Measurements from ENCODE around the gene TMEM163. TPM values are rescaled to one million over a fixed set of nuclear protein-coding genes. Genes with fewer than 3 reads are reported as not detected.

TMEM163 gene
- polyA plus RNA-seq, 1 donor from 2014 or later = 3.5 TPM

DNA sequence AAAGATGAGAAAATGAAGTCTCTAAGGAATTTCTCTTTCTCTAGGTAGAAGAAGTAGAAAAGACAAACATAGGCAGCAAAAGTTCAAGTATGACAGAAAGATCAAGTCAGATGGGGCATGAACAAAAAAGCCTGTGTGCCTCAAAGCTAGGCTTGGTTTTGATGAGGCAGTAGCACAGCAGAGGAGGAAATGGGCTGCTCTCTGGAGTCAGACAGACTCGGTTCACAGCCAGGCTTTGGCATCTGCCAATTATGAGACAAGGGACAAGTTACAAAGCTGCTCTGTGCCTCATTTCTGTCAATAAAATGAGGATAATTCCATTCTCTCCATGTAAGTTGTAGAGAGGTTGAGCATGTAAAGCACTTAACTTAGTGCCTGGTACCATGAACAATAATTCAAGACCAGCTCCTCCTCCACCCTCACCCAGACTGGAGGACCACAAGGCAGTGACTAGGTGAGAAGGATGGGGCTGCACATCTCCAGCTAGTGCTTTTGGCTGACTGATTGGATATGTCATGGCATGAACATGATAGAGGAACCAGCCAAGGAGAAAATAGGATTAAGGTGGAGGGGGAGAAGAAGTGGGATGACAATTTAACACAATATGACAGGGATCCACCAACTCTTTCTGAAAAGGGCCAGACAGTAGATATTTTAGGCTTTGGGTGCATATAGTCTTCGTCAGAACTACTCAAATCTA, 84.6 kb downstream of the TMEM163 start:
- Histone ChIP-seq H2AFZ (ENCODE audit: low read depth, low read length) (no peak overlapping the region), H3K79me2 (replicated peaks; ENCODE audit: insufficient read depth, low read length) (no peaks in the 10 kb centered on the region), H3K27ac (ENCODE audit: low read length) (no peak overlapping the region), H3K27me3 (ENCODE audit: insufficient read depth, low read depth, low read length) (no peaks in the 10 kb centered on the region), H3K36me3 (ENCODE audit: insufficient read depth, low read length) (no peaks in the 10 kb centered on the region), H3K4me2 (ENCODE audit: low read length) (no peak overlapping the region), H3K4me3 (ENCODE audit: low read length) (no peak overlapping the region), H3F3A (ENCODE audit: insufficient read depth, low read length, poor library complexity, severe bottlenecking) (no peaks in the 10 kb centered on the region), H4K20me1 (ENCODE audit: insufficient read depth) (no peaks in the 10 kb centered on the region), H3K9me3 (ENCODE audit: low read length) (no peaks in the 10 kb centered on the region), H3K9ac (ENCODE audit: low read length) (no peak overlapping the region), H3K9me2 (ENCODE audit: insufficient read depth, low read length) (no peaks in the 10 kb centered on the region)
- no peak for TF ChIP-seq SMC3 (conservative IDR thresholded peaks at IDR 0.05; ENCODE audit: poor library complexity)
- TF ChIP-seq, protein P1, sequence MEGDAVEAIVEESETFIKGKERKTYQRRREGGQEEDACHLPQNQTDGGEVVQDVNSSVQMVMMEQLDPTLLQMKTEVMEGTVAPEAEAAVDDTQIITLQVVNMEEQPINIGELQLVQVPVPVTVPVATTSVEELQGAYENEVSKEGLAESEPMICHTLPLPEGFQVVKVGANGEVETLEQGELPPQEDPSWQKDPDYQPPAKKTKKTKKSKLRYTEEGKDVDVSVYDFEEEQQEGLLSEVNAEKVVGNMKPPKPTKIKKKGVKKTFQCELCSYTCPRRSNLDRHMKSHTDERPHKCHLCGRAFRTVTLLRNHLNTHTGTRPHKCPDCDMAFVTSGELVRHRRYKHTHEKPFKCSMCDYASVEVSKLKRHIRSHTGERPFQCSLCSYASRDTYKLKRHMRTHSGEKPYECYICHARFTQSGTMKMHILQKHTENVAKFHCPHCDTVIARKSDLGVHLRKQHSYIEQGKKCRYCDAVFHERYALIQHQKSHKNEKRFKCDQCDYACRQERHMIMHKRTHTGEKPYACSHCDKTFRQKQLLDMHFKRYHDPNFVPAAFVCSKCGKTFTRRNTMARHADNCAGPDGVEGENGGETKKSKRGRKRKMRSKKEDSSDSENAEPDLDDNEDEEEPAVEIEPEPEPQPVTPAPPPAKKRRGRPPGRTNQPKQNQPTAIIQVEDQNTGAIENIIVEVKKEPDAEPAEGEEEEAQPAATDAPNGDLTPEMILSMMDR (IDR thresholded peaks at IDR 0.05; ENCODE audit: poor library complexity, severe bottlenecking) = no peak
- TF ChIP-seq EP300 (conservative IDR thresholded peaks at IDR 0.05; ENCODE audit: poor library complexity, severe bottlenecking) = no peak
- no peak for TF ChIP-seq TAF1 (IDR thresholded peaks at IDR 0.05; ENCODE audit: low read depth)
- TF ChIP-seq REST (IDR thresholded peaks at IDR 0.05; ENCODE audit: borderline replicate concordance) = no peak
- TF ChIP-seq EZH2 (IDR thresholded peaks at IDR 0.05; ENCODE audit: borderline replicate concordance, insufficient read depth, low read length, poor library complexity, severe bottlenecking) = no peak
- TF ChIP-seq MXI1 (conservative IDR thresholded peaks at IDR 0.05; ENCODE audit: poor library complexity, severe bottlenecking) = no peak
- TF ChIP-seq POLR2AphosphoS5 (IDR thresholded peaks at IDR 0.05) = no peak
- TF ChIP-seq RAD21 (conservative IDR thresholded peaks at IDR 0.05) = no peak

- Histone ChIP-seq H3K27me3 (ENCODE audit: insufficient read depth, low read depth, low read length) (no peaks in the 10 kb centered on the region), H3K9me2 (ENCODE audit: insufficient read depth, low read length) (no peaks in the 10 kb centered on the region), H2AFZ (ENCODE audit: low read depth, low read length) (no peak overlapping the region), H3K36me3 (ENCODE audit: insufficient read depth, low read length) (no peaks in the 10 kb centered on the region), H3K4me2 (ENCODE audit: low read length) (peak overlapping the region; percentile 3), H3K9ac (ENCODE audit: low read length) (no peak overlapping the region), H4K20me1 (ENCODE audit: insufficient read depth) (no peaks in the 10 kb centered on the region), H3K4me3 (ENCODE audit: low read length) (peak overlapping the region; percentile 46), H3K79me2 (replicated peaks; ENCODE audit: insufficient read depth, low read length) (no peaks in the 10 kb centered on the region), H3K27ac (ENCODE audit: low read length) (peak overlapping the region; percentile 8), H3K9me3 (ENCODE audit: low read length) (no peaks in the 10 kb centered on the region), H3F3A (ENCODE audit: insufficient read depth, low read length, poor library complexity, severe bottlenecking) (no peaks in the 10 kb centered on the region)
- TF ChIP-seq REST (IDR thresholded peaks at IDR 0.05; ENCODE audit: borderline replicate concordance) = peak; percentile 40
- TF ChIP-seq POLR2AphosphoS5 (IDR thresholded peaks at IDR 0.05) = peak; percentile 69
- no peak for TF ChIP-seq MXI1 (conservative IDR thresholded peaks at IDR 0.05; ENCODE audit: poor library complexity, severe bottlenecking)
- peak; percentile 70 for TF ChIP-seq EP300 (conservative IDR thresholded peaks at IDR 0.05; ENCODE audit: poor library complexity, severe bottlenecking)
Observed at GRCh38 chr2:134630504-134631159, 88.2 kb downstream of the TMEM163 start.
